GM12892 (cell line): ENCODE data around the gene IFNA14.
"Not testable (repeated sequence)": the region's sequence is repeated elsewhere in the genome, so short reads cannot be mapped to it uniquely, and the experiment has no call there.

ENCODE experiments used
- POLR2A ChIP-seq: IDR thresholded peaks from 2 replicates; pipeline ENCODE4 v1.6.1; 2011; ENCODE audit warnings: low read depth, low read length, control low read depth
- POLR2AphosphoS5 ChIP-seq: IDR thresholded peaks from 2 replicates; pipeline ENCODE4 v1.6.1; 2011; ENCODE audit warnings: low read depth, low read length, control low read depth
- TAF1 ChIP-seq: IDR thresholded peaks from 2 replicates; pipeline ENCODE4 v1.6.1; 2011; ENCODE audit warnings: low read depth, mild to moderate bottlenecking, control low read depth, low read length, borderline replicate concordance

GRCh38 chr9:21210782-21211181 is 29.0 kb downstream of the IFNA14 start:
- not testable (repeated sequence) for TF ChIP-seq POLR2A, TAF1, POLR2AphosphoS5
